ENCODE measurements around the gene ADD2.
"Not testable (repeated sequence)": the region's sequence is repeated elsewhere in the genome, so short reads cannot be mapped to it uniquely, and the experiment has no call there.

The ADD2 gene

GRCh38 chr2:70767699-70768589 lies at the start of gene ADD2:
ADD2 (minus strand) TSS chr2:70768200; CDS start chr2:70706408, 61,792 bp downstream.
- DNase-seq: peak; percentile 73

GRCh38 chr2:70817284-70817954 lies 49.4 kb upstream of the ADD2 start:
- no peak for DNase-seq

- no peak for DNase-seq
Measured at GRCh38 chr2:70816726-70817125, 48.7 kb upstream of the ADD2 start.

GRCh38 chr2:70808983-70809958 lies 41.3 kb upstream of the ADD2 start:
- no peak for DNase-seq

GRCh38 chr2:70807828-70808118 lies 39.8 kb upstream of the ADD2 start:
- no peak for DNase-seq

- DNase-seq: no peak
Measured at GRCh38 chr2:70807102-70807827, 39.3 kb upstream of the ADD2 start.

- DNase-seq: no peak
Measured at GRCh38 chr2:70806620-70807019, 38.6 kb upstream of the ADD2 start.

GRCh38 chr2:70806013-70806412 lies 38.0 kb upstream of the ADD2 start:
- no peak for DNase-seq

GRCh38 chr2:70801607-70802263 lies 33.7 kb upstream of the ADD2 start:
- DNase-seq: no peak

GRCh38 chr2:70799706-70800105 lies 31.7 kb upstream of the ADD2 start:
- DNase-seq: no peak

- not testable (repeated sequence) for DNase-seq
Measured at GRCh38 chr2:70797996-70798395, 30.0 kb upstream of the ADD2 start.

GRCh38 chr2:70797506-70797905 lies 29.5 kb upstream of the ADD2 start:
- no peak for DNase-seq

- DNase-seq: no peak
Measured at GRCh38 chr2:70796262-70796661, 28.3 kb upstream of the ADD2 start.

GRCh38 chr2:70795164-70795995 lies 27.4 kb upstream of the ADD2 start:
- no peak for DNase-seq

GRCh38 chr2:70793450-70793849 lies 25.4 kb upstream of the ADD2 start:
- no peak for DNase-seq

GRCh38 chr2:70790136-70790828 lies 22.3 kb upstream of the ADD2 start, which contains the start of gene FIGLA:
FIGLA (minus strand) TSS chr2:70790643; CDS start chr2:70790638, 5 bp downstream.
- no peak for DNase-seq

GRCh38 chr2:70789304-70790135 lies 21.5 kb upstream of the ADD2 start:
- peak; percentile 46 for DNase-seq

GRCh38 chr2:70785137-70785911 lies 17.3 kb upstream of the ADD2 start:
- DNase-seq: peak; percentile 46

Data from NCI-H2171 (cell line).